GM18511 (cell line): ENCODE data around the gene ZNF407.

Experiments used
- ATAC-seq: cut with Tn5 transposase; IDR thresholded peaks from one replicate; pipeline ENCODE4 v1.9.1; 2021; ENCODE audit warnings: mild to moderate bottlenecking, moderate library complexity; ENCODE audit not compliant: unreplicated experiment

Gene ZNF407

GRCh38 chr18:75036917-75037688 lies 439.4 kb downstream of the ZNF407 start:
- no peak for ATAC-seq

GRCh38 chr18:75037689-75037955 lies 440.0 kb downstream of the ZNF407 start:
- no peak for ATAC-seq

GRCh38 chr18:75041586-75041985 lies 443.9 kb downstream of the ZNF407 start:
- ATAC-seq: no peak

GRCh38 chr18:75043478-75043877 lies 445.8 kb downstream of the ZNF407 start:
- no peak for ATAC-seq

GRCh38 chr18:75044296-75044695 lies 446.6 kb downstream of the ZNF407 start:
- ATAC-seq: no peak

GRCh38 chr18:75044791-75045190 lies 447.1 kb downstream of the ZNF407 start:
- ATAC-seq: no peak

GRCh38 chr18:75045272-75045671 lies 447.6 kb downstream of the ZNF407 start:
- no peak for ATAC-seq

GRCh38 chr18:75047240-75047961 lies 449.7 kb downstream of the ZNF407 start:
- ATAC-seq: no peak

- ATAC-seq: no peak
These were observed 451.2 kb downstream of the ZNF407 start for GRCh38 chr18:75048776-75049454.

GRCh38 chr18:75049455-75049789 lies 451.8 kb downstream of the ZNF407 start:
- no peak for ATAC-seq

- ATAC-seq: no peak
These were observed 454.1 kb downstream of the ZNF407 start for GRCh38 chr18:75051757-75052156.

GRCh38 chr18:75052475-75052874 lies 454.8 kb downstream of the ZNF407 start:
- no peak for ATAC-seq

- no peak for ATAC-seq
These were observed 455.5 kb downstream of the ZNF407 start for GRCh38 chr18:75053028-75053629.

- no peak for ATAC-seq
These were observed 456.4 kb downstream of the ZNF407 start for GRCh38 chr18:75054046-75054445.

- no peak for ATAC-seq
These were observed 456.9 kb downstream of the ZNF407 start for GRCh38 chr18:75054611-75055010.

GRCh38 chr18:75057169-75057960 lies 459.7 kb downstream of the ZNF407 start:
- no peak for ATAC-seq

- ATAC-seq: no peak
These were observed 462.5 kb downstream of the ZNF407 start for GRCh38 chr18:75060185-75060584.

- ATAC-seq: no peak
These were observed 464.7 kb downstream of the ZNF407 start for GRCh38 chr18:75062297-75062886.

- no peak for ATAC-seq
These were observed 465.5 kb downstream of the ZNF407 start for GRCh38 chr18:75063196-75063595.
